Breast epithelium (tissue), 4 donors: ENCODE data around the gene HABP2. TPM values are rescaled to one million over a fixed set of nuclear protein-coding genes. Genes with fewer than 3 reads are reported as not detected.

Experiments
- DNase-seq, 2 donors: peaks; one replicate each; pipeline ENCODE4 v3.0.0-alpha.2; 2019; ENCODE audit warnings: low spot score in 2 of 2
- H3K27ac ChIP-seq, 2 donors: fragments of 200-600 bp; sonication (generic) in 1 of 2; one replicate each; pipeline ENCODE4 v1.5.1; 2016 to 2019; ENCODE audit warnings: mild to moderate bottlenecking in 1 of 2
- H3K27me3 ChIP-seq, 2 donors: fragments of 200-600 bp; sonication (generic) in 1 of 2; one replicate each; pipeline versions ENCODE4 v1.5.1 to v1.6.0; 2017 to 2019; ENCODE audit warnings: control low read depth in 1 of 2, mild to moderate bottlenecking in 1 of 2
- H3K36me3 ChIP-seq: fragments of 200-600 bp; one replicate; pipeline ENCODE4 v1.5.1; 2019
- H3K4me1 ChIP-seq, 2 donors: fragments of 200-600 bp; sonication (generic); one replicate each; pipeline ENCODE4 v1.5.1; 2016 to 2019; ENCODE audit warnings: control low read depth in 1 of 2
- H3K4me3 ChIP-seq, 3 donors: fragments of 200-600 bp; sonication (generic); 1 replicate in 2 of 3; 2 replicates in 1 of 3; pipeline ENCODE4 v1.5.1; 2016 to 2019; ENCODE audit warnings: mild to moderate bottlenecking in 3 of 3, moderate library complexity in 2 of 3
- H3K9me3 ChIP-seq, 2 donors: fragments of 200-600 bp; sonication (generic) in 1 of 2; one replicate each; pipeline ENCODE4 v1.5.1; 2016 to 2019; ENCODE audit warnings: control low read depth in 1 of 2
- POLR2A ChIP-seq: fragments of 450-650 bp; IDR thresholded peaks from one replicate; pipeline ENCODE4 v1.6.1; 2016; ENCODE audit warnings: antibody characterized with exemption, mild to moderate bottlenecking, moderate library complexity
- POLR2AphosphoS5 ChIP-seq, 3 donors: sonication (generic); formaldehyde crosslinking; IDR thresholded peaks; one replicate each; pipeline ENCODE4 v1.6.1; 2017; ENCODE audit warnings: antibody characterized with exemption in 3 of 3
- intact Hi-C: fragments of 100-400 bp; cut with DNase I; formaldehyde crosslinking; loops from one replicate; pipeline ENCODE4 v1.15.1; 2023; ENCODE audit warnings: low total_unique reads
- total RNA-seq, 3 donors: library from RNA; depleted of rRNA; stranded (reverse); fragments of >200 nt; gene quantifications; one replicate each; pipeline ENCODE4 v1.1.0, GENCODE V29; 2016
- TF ChIP-seq, protein P1 (sequence below), 3 donors: fragments of 450-650 bp; IDR thresholded peaks; one replicate each; pipeline ENCODE4 v1.5.1; 2016 to 2017; ENCODE audit warnings: antibody characterized with exemption in 3 of 3, mild to moderate bottlenecking in 3 of 3, moderate library complexity in 3 of 3

The HABP2 gene
- total RNA-seq, 3 donors from 2014 or later, result 0.29 to 0.66 TPM; not detected in 1

DNA sequence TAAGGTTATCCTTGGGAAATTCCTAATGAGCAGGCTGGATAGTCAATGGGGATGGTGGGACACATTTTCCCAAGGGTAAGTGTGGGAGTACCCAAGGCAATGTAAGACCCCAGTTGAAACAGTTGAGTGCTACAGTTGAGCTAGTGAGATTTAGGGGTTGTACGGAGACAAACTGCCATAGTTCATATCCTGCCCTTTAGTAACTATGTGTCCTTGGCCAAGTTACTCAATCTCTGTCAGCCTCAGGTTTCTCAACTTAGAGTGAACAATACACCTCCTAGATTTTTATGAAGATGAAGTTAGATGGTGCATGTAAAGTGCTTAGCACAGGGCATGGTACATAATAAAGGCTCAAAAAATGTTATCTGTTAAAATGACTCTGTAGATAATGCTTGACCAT lies 20.5 kb downstream of the HABP2 start:
- Histone ChIP-seq H3K4me1 (no peaks in the 10 kb centered on the region), H3K9me3 (no peaks in the 10 kb centered on the region), H3K4me3 (no peak overlapping the region), H3K36me3 (no peaks in the 10 kb centered on the region), H3K27me3 (no peaks in the 10 kb centered on the region), H3K27ac (no peak overlapping the region)
- DNase-seq, result no peak
- intact Hi-C loops, result no loop called here
- TF ChIP-seq, protein P1, sequence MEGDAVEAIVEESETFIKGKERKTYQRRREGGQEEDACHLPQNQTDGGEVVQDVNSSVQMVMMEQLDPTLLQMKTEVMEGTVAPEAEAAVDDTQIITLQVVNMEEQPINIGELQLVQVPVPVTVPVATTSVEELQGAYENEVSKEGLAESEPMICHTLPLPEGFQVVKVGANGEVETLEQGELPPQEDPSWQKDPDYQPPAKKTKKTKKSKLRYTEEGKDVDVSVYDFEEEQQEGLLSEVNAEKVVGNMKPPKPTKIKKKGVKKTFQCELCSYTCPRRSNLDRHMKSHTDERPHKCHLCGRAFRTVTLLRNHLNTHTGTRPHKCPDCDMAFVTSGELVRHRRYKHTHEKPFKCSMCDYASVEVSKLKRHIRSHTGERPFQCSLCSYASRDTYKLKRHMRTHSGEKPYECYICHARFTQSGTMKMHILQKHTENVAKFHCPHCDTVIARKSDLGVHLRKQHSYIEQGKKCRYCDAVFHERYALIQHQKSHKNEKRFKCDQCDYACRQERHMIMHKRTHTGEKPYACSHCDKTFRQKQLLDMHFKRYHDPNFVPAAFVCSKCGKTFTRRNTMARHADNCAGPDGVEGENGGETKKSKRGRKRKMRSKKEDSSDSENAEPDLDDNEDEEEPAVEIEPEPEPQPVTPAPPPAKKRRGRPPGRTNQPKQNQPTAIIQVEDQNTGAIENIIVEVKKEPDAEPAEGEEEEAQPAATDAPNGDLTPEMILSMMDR (IDR thresholded peaks at IDR 0.05), result no peak
- TF ChIP-seq POLR2A, result no peak
- no peak for TF ChIP-seq POLR2AphosphoS5 (IDR thresholded peaks at IDR 0.05)

DNA sequence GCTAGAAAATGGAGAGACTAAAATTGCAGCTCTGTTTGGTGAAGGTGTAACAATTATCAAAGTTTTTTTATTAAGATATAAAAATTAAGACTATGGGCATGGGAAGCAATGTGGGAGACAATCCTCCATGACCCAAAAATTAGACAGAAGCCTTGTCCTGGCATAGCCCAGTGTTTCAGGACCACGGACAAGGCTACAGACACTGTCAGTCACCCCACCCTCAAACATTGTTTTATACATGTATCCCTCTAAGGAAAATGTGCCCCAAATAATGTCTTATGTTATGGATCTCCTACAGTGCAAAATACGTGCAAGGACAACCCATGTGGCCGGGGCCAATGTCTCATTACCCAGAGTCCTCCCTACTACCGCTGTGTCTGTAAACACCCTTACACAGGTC lies 24.0 kb downstream of the HABP2 start:
- Histone ChIP-seq H3K9me3 (no peaks in the 10 kb centered on the region), H3K27me3 (no peaks in the 10 kb centered on the region), H3K4me1 (no peaks in the 10 kb centered on the region), H3K27ac (no peak overlapping the region), H3K4me3 (no peak overlapping the region), H3K36me3 (no peaks in the 10 kb centered on the region)
- intact Hi-C loops, result no loop called here
- DNase-seq, result no peak
- TF ChIP-seq POLR2A (no peak), POLR2AphosphoS5 (IDR thresholded peaks at IDR 0.05) (no peak)
- TF ChIP-seq, protein P1 (IDR thresholded peaks at IDR 0.05), result no peak

DNA sequence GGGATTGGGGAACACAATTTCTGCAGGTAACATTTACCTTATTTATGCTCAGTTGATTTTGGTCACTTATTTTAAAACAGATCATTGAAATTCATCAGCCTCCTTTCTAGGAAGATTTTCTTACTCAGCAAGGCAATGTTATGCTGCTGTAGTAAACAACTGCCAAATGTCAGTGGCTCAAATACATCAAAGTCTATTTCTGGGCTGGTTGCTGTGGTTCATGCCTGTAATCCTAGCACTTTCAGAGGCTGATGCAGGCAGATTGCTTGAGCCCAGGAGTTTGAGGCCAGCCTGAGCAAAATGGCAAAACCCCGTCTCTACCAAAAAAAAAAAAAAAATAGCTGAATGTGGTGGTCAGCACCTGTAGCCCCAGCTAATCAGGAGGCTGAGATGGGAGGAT lies 25.9 kb downstream of the HABP2 start:
- DNase-seq, result no peak
- H3K27ac ChIP-seq, result no peak overlapping the region
- H3K9me3 ChIP-seq, result no peaks in the 10 kb centered on the region
- no peak overlapping the region for H3K4me3 ChIP-seq
- no peaks in the 10 kb centered on the region for H3K27me3 ChIP-seq
- H3K36me3 ChIP-seq, result no peaks in the 10 kb centered on the region
- intact Hi-C loops, result no loop called here
- H3K4me1 ChIP-seq, result no peaks in the 10 kb centered on the region
- TF ChIP-seq POLR2AphosphoS5 (IDR thresholded peaks at IDR 0.05) (no peak), POLR2A (no peak)
- TF ChIP-seq, protein P1 (IDR thresholded peaks at IDR 0.05), result no peak

DNA sequence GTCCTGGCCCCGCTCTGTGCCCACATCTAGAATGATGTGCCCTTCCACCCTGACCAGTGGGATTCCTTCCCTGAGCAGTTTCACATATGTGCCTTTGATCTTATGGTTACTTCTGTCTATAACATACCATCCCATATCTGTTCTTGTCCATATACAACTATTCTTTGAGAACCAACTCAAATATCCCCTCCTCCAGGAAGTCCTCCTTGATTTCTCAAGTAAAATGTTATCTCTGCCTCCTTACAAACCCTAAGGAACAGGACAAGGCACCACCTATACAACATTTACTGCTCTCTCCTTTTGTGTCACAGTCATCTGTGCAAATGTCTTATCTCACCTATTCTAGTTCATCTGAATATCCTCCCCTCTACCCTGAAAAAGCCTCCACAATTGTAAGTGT lies 28.2 kb downstream of the HABP2 start:
- no peak overlapping the region for H3K4me3 ChIP-seq
- no peaks in the 10 kb centered on the region for H3K36me3 ChIP-seq
- H3K9me3 ChIP-seq, result no peaks in the 10 kb centered on the region
- TF ChIP-seq POLR2A (no peak), POLR2AphosphoS5 (IDR thresholded peaks at IDR 0.05) (no peak)
- TF ChIP-seq, protein P1 (IDR thresholded peaks at IDR 0.05), result no peak
- no peak for DNase-seq
- H3K4me1 ChIP-seq, result no peaks in the 10 kb centered on the region
- H3K27me3 ChIP-seq, result no peaks in the 10 kb centered on the region
- H3K27ac ChIP-seq, result no peak overlapping the region
- intact Hi-C loops, result no loop called here

DNA sequence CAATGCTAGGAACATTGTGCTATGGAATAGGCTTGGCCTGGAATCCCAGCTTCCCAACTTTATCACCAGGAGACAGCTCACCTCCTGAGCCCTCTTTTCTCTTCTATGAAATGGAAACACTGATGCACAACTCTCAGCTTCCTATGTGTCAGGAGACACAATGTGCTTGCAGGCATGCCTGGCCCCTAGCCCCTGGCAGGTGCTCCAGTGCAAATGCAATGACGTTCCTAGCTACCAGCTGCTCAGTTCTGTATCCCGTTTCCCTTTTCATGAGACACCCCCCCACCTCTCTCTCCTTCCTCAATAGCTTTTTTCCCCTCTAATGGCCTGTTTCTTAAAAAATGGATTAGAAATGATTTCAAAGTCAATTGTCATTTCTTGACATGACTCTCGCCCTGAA lies 30.7 kb downstream of the HABP2 start:
- Histone ChIP-seq H3K4me1 (no peaks in the 10 kb centered on the region), H3K9me3 (no peaks in the 10 kb centered on the region), H3K36me3 (no peaks in the 10 kb centered on the region), H3K4me3 (no peak overlapping the region), H3K27me3 (no peaks in the 10 kb centered on the region), H3K27ac (no peak overlapping the region)
- intact Hi-C loops, result no loop called here
- TF ChIP-seq, protein P1 (IDR thresholded peaks at IDR 0.05), result no peak
- TF ChIP-seq POLR2AphosphoS5 (IDR thresholded peaks at IDR 0.05) (no peak), POLR2A (no peak)
- no peak for DNase-seq
